Measurements from ENCODE around the gene ERFL.

DNA sequence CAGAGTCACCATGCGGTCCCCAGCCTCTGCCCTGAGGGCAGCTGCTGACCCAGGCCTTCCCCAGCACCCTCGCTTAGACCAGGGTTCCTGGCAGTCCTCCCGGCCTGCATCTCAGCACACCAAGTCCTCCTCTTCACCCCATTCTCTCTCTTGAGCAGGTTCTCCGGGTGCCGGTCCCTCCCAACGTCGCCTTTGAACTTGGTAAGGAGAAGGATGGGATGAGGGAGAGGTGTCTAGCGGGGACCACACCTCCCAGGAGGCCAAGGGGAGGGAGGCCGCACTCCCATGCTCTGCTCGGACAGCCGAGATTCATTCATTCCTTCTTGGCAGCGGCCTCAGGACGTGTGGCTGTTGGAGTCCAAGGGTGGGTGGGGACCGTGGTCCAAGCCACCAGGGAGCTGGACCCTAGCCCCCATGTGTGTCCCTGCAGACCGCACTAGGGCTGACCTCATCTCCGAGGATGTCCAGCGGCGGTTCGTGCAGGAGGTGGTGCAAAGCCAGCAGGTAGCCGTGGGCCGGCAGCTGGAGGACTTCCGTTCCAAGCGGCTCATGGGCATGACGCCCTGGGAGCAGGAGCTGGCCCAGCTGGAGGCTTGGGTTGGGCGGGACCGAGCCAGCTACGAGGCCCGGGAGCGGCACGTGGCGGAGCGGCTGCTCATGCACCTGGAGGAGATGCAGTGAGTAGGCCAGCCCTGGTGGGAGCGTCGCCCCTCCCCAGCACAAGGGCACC lies 35.9 kb downstream of the ERFL start:
- TF ChIP-seq, protein P1, sequence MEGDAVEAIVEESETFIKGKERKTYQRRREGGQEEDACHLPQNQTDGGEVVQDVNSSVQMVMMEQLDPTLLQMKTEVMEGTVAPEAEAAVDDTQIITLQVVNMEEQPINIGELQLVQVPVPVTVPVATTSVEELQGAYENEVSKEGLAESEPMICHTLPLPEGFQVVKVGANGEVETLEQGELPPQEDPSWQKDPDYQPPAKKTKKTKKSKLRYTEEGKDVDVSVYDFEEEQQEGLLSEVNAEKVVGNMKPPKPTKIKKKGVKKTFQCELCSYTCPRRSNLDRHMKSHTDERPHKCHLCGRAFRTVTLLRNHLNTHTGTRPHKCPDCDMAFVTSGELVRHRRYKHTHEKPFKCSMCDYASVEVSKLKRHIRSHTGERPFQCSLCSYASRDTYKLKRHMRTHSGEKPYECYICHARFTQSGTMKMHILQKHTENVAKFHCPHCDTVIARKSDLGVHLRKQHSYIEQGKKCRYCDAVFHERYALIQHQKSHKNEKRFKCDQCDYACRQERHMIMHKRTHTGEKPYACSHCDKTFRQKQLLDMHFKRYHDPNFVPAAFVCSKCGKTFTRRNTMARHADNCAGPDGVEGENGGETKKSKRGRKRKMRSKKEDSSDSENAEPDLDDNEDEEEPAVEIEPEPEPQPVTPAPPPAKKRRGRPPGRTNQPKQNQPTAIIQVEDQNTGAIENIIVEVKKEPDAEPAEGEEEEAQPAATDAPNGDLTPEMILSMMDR (IDR thresholded peaks at IDR 0.05), result no peak
- TF ChIP-seq POLR2A (IDR thresholded peaks at IDR 0.05), result no peak
